Lung (tissue), 12 donors: ENCODE results near the gene CHPF. TPM values are rescaled to one million over a fixed set of nuclear protein-coding genes. Genes with fewer than 3 reads are reported as not detected.

ENCODE experiments used
- ATAC-seq: fragments of 200-7000 bp; cut with Tn5 transposase; one replicate; pipeline ENCODE4 v1.9.1; 2020; ENCODE audit warnings: moderate number of reproducible peaks; ENCODE audit not compliant: insufficient read depth, low FRiP score
- DNase-seq, 3 donors: peaks; one replicate each; pipeline ENCODE4 v3.0.0-alpha.2; 2013 to 2017
- H3K27ac ChIP-seq, 2 donors: one replicate each; pipeline ENCODE4 v1.5.1; 2013; ENCODE audit warnings: mild to moderate bottlenecking in 2 of 2, moderate library complexity in 2 of 2, control low read depth in 1 of 2, inconsistent platforms in 1 of 2, low read depth in 1 of 2, low read length in 1 of 2
- H3K27me3 ChIP-seq, 3 donors: one replicate each; pipeline ENCODE4 v1.5.1; 2013; ENCODE audit warnings: low read length in 2 of 3; ENCODE audit not compliant: control insufficient read depth in 3 of 3, insufficient read depth in 3 of 3
- H3K36me3 ChIP-seq, 4 donors: one replicate each; pipeline ENCODE4 v1.5.1; 2013; ENCODE audit warnings: low read length in 4 of 4, mild to moderate bottlenecking in 1 of 4, moderate library complexity in 1 of 4; ENCODE audit not compliant: control insufficient read depth in 4 of 4, insufficient read depth in 4 of 4
- H3K4me1 ChIP-seq, 5 donors: one replicate each; pipeline ENCODE4 v1.5.1; 2013; ENCODE audit warnings: low read length in 5 of 5, mild to moderate bottlenecking in 2 of 5, moderate library complexity in 1 of 5; ENCODE audit not compliant: control insufficient read depth in 5 of 5, insufficient read depth in 5 of 5
- H3K4me3 ChIP-seq: one replicate; pipeline ENCODE4 v1.5.1; 2013; ENCODE audit warnings: mild to moderate bottlenecking, control low read depth, moderate library complexity
- H3K9ac ChIP-seq, 2 donors: one replicate each; pipeline ENCODE4 v1.5.1; 2013; ENCODE audit warnings: low read length in 2 of 2, control low read depth in 1 of 2; ENCODE audit not compliant: insufficient read depth in 1 of 2
- H3K9me3 ChIP-seq, 4 donors: one replicate each; pipeline ENCODE4 v1.5.1; 2013; ENCODE audit warnings: low read length in 3 of 4, mild to moderate bottlenecking in 1 of 4, moderate library complexity in 1 of 4; ENCODE audit not compliant: control insufficient read depth in 4 of 4, insufficient read depth in 3 of 4
- WGBS, 2 donors: extraction: QIAGEN DNeasy Blood & Tissue Kit; methylation state at CpG; one replicate each; pipeline ENCODE4 v1.1.7; 2013; 5-methylcytosine and 5-hydroxymethylcytosine counted together
- polyA plus RNA-seq, 2 donors: library from polyadenylated mRNA; stranded (reverse); fragments of 200-250 nt; gene quantifications; one replicate each; pipeline ENCODE4 v1.2.1, GENCODE V29; 2013
- total RNA-seq, 2 donors: library from RNA; depleted of rRNA in 1 of 2; stranded (reverse); fragments of >200 nt in 1 of 2; gene quantifications; one replicate each; pipeline ENCODE4 v1.2.1, GENCODE V29; 2014 to 2021
- TF ChIP-seq, protein P1 (sequence below): IDR thresholded peaks from 2 replicates; pipeline ENCODE4 v1.5.1; 2012; ENCODE audit warnings: mild to moderate bottlenecking; ENCODE audit errors: control extremely low read depth, extremely low read depth
- donor health status: control.
- donor health status: control.
- donor health status: Bipolar disorder and iron deficiency.
- donor health status: healthy.
- donor health status: DM: yes; HTN: yes; CAD: no.

CHPF gene
- total and polyA plus RNA-seq, 4 donors, result 42.7 to 89.6 (median 58.1) TPM

DNA sequence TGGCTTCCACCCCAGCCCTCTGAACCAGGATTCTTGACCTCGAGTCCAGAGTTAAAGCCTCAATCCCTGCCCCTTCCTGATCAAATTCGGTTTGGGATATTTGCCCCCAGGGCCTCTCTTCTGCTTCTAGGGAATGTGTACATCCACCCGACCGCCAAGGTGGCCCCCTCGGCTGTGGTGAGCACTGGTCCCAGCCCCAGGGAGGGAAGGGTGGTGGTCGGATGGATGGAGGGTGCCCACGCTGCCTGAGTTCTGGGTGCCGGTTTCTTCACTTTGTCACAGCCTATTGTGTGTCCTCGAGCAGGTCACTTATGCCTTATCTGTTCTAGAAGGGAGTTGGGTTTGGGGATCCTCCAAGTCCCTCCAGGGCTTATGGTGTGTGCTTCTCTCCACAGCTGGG is 38.0 kb downstream of the CHPF start:
- 94% methylated on average over 9 of the region's 9 CpGs for WGBS, 2 donors
- H3K9ac ChIP-seq, result no peak overlapping the region
- no peak overlapping the region for H3K4me3 ChIP-seq
- peaks cover 0 to 3% (median 0%) of the 10 kb centered on the region in 3 donors for H3K27me3 ChIP-seq
- H3K9me3 ChIP-seq, result peaks cover 0 to 11% (median 0%) of the 10 kb centered on the region in 4 donors
- ATAC-seq (no peak), DNase-seq (no peak)
- H3K4me1 ChIP-seq, result peaks cover 0 to 28% (median 0%) of the 10 kb centered on the region in 5 donors
- H3K36me3 ChIP-seq, result peaks cover 4 to 44% (median 12%) of the 10 kb centered on the region in 4 donors
- TF ChIP-seq, protein P1, sequence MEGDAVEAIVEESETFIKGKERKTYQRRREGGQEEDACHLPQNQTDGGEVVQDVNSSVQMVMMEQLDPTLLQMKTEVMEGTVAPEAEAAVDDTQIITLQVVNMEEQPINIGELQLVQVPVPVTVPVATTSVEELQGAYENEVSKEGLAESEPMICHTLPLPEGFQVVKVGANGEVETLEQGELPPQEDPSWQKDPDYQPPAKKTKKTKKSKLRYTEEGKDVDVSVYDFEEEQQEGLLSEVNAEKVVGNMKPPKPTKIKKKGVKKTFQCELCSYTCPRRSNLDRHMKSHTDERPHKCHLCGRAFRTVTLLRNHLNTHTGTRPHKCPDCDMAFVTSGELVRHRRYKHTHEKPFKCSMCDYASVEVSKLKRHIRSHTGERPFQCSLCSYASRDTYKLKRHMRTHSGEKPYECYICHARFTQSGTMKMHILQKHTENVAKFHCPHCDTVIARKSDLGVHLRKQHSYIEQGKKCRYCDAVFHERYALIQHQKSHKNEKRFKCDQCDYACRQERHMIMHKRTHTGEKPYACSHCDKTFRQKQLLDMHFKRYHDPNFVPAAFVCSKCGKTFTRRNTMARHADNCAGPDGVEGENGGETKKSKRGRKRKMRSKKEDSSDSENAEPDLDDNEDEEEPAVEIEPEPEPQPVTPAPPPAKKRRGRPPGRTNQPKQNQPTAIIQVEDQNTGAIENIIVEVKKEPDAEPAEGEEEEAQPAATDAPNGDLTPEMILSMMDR, result no peak
- H3K27ac ChIP-seq, result no peak overlapping the region

DNA sequence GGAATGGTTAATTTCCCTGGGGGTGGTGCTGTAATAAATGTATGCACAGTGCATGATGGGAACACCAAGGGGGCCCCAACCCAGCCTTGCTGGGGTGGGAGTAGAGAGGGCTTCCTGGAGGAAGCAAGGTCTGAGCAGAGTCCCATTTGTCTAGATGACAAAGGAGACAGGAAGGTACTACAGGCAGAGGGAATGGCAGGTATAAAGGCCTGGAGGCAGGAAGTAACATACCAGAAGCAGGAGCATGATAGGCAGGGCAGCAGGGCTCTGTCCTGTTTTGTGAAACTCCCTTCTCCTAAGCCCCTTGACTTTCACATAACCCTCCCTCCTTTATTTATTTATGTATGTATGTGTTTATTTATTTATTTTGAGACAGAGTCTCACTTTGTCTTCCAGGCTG is 41.0 kb downstream of the CHPF start:
- TF ChIP-seq, protein P1, result no peak
- Histone ChIP-seq H3K4me1 (peaks cover 0 to 28% (median 4%) of the 10 kb centered on the region in 5 donors), H3K36me3 (peaks cover 4 to 44% (median 12%) of the 10 kb centered on the region in 4 donors), H3K4me3 (no peak overlapping the region), H3K27ac (no peak overlapping the region), H3K9me3 (peaks cover 0 to 11% (median 0%) of the 10 kb centered on the region in 4 donors), H3K27me3 (peaks cover 0 to 8% (median 1%) of the 10 kb centered on the region in 3 donors), H3K9ac (no peak overlapping the region)
- DNase-seq (no peak), ATAC-seq (no peak)

DNA sequence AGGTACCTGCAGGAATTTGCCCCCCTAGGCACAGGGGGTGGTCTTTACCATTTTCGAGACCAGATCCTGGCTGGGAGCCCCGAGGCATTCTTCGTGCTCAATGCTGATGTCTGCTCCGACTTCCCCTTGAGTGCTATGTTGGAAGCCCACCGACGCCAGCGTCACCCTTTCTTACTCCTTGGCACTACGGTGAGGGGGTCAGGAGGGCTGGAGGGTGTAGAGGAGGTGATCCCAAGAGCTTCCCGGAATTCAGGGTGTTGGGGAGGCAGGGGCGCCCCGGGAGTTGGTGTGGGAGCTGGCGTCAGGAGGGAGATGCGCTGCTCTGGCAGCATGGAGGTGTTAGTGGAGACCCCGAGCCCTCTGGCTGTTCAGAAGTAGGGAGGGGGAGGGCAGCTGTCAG is 41.8 kb downstream of the CHPF start:
- H3K4me3 ChIP-seq, result no peak overlapping the region
- H3K9ac ChIP-seq, result no peak overlapping the region
- no peak for ATAC-seq
- H3K36me3 ChIP-seq, result peaks cover 4 to 38% (median 12%) of the 10 kb centered on the region in 4 donors
- no peak for DNase-seq
- H3K27me3 ChIP-seq, result peaks cover 0 to 16% (median 7%) of the 10 kb centered on the region in 3 donors
- TF ChIP-seq, protein P1, result no peak
- H3K9me3 ChIP-seq, result peaks cover 0 to 8% (median 0%) of the 10 kb centered on the region in 4 donors
- no peak overlapping the region for H3K27ac ChIP-seq
- 93 to 95% methylated on average over 14 of the region's 14 CpGs for WGBS, 2 donors
- peaks cover 0 to 30% (median 12%) of the 10 kb centered on the region in 5 donors for H3K4me1 ChIP-seq

DNA sequence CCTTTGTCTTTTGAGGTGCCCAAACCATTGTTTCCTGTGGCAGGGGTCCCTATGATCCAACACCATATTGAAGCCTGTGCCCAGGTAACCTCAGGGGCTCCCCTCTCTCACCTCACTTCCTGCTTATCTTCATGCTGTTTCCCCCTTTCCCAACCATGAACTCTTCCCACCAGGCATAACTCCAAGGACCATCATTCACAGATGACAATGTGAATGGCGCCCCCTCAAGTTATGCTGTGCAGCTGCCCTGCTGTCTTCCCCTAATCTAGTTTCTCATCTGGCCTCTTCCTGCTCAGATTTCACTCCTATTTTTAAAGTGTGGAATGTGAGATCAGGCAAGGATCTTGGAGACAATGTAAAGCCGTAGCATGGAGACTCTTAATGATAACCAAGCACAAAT is 43.5 kb downstream of the CHPF start:
- Histone ChIP-seq H3K27ac (no peak overlapping the region), H3K4me3 (no peak overlapping the region)
- no peak for ATAC-seq

More for the DNA sequence above, 43.5 kb downstream of the CHPF start:
- WGBS, 2 donors, result 90 to 92% methylated on average over 2 of the region's 2 CpGs
- Histone ChIP-seq H3K9me3 (peaks cover 0 to 4% (median 0%) of the 10 kb centered on the region in 4 donors), H3K27me3 (peaks cover 0 to 32% (median 23%) of the 10 kb centered on the region in 3 donors), H3K4me1 (peaks cover 0 to 42% (median 16%) of the 10 kb centered on the region in 5 donors), H3K36me3 (peaks cover 0 to 21% (median 12%) of the 10 kb centered on the region in 4 donors), H3K9ac (no peak overlapping the region)
- TF ChIP-seq, protein P1, result no peak
- DNase-seq, result no peak
